Stimulated activated CD4-positive, alpha-beta T cell treated with anti-CD3 and anti-CD28 coated beads, Interleukin-15, amount 100 ng/mL, for 1 hour (primary cell): ENCODE results near the gene LGALS9B.
"Not testable (repeated sequence)": the region's sequence is repeated elsewhere in the genome, so short reads cannot be mapped to it uniquely, and the experiment has no call there.

Experiments used
- DNase-seq, 2 donors: peaks; one replicate each; pipeline ENCODE4 v3.0.0-alpha.2; 2020; ENCODE audit warnings: low read depth in 1 of 2, low spot score in 1 of 2

LGALS9B gene

GRCh38 chr17:20467447-20467846 lies at the start of gene LGALS9B:
LGALS9B (minus strand) TSS chr17:20467539; CDS start chr17:20467470, 69 bp downstream.
- not testable (repeated sequence) for DNase-seq

GRCh38 chr17:20516986-20517385 lies 49.6 kb upstream of the LGALS9B start:
- not testable (repeated sequence) for DNase-seq

GRCh38 chr17:20515099-20515498 lies 47.8 kb upstream of the LGALS9B start:
- DNase-seq: not testable (repeated sequence)

GRCh38 chr17:20513539-20513938 lies 46.2 kb upstream of the LGALS9B start:
- not testable (repeated sequence) for DNase-seq

- not testable (repeated sequence) for DNase-seq
Measured at GRCh38 chr17:20512378-20512777, 45.0 kb upstream of the LGALS9B start.

- DNase-seq: not testable (repeated sequence)
Measured at GRCh38 chr17:20511778-20512177, 44.4 kb upstream of the LGALS9B start.

GRCh38 chr17:20505333-20505732 lies 38.0 kb upstream of the LGALS9B start:
- DNase-seq: not testable (repeated sequence)

GRCh38 chr17:20504388-20505066 lies 37.2 kb upstream of the LGALS9B start:
- DNase-seq: not testable (repeated sequence)

- not testable (repeated sequence) for DNase-seq
Measured at GRCh38 chr17:20501896-20502295, 34.6 kb upstream of the LGALS9B start.

- not testable (repeated sequence) for DNase-seq
Measured at GRCh38 chr17:20500346-20500745, 33.0 kb upstream of the LGALS9B start.

- not testable (repeated sequence) for DNase-seq
Measured at GRCh38 chr17:20495420-20495819, 28.1 kb upstream of the LGALS9B start.

- not testable (repeated sequence) for DNase-seq
Measured at GRCh38 chr17:20494735-20495134, 27.4 kb upstream of the LGALS9B start.

- not testable (repeated sequence) for DNase-seq
Measured at GRCh38 chr17:20494147-20494546, 26.8 kb upstream of the LGALS9B start.

- not testable (repeated sequence) for DNase-seq
Measured at GRCh38 chr17:20492971-20493370, 25.6 kb upstream of the LGALS9B start.

- not testable (repeated sequence) for DNase-seq
Measured at GRCh38 chr17:20492099-20492498, 24.8 kb upstream of the LGALS9B start.

- not testable (repeated sequence) for DNase-seq
Measured at GRCh38 chr17:20484930-20485329, 17.6 kb upstream of the LGALS9B start.

- not testable (repeated sequence) for DNase-seq
Measured at GRCh38 chr17:20479889-20480591, 12.7 kb upstream of the LGALS9B start.

- not testable (repeated sequence) for DNase-seq
Measured at GRCh38 chr17:20477398-20478071, 10.2 kb upstream of the LGALS9B start.

- not testable (repeated sequence) for DNase-seq
Measured at GRCh38 chr17:20475137-20475831, 7.9 kb upstream of the LGALS9B start.

GRCh38 chr17:20474081-20474480 lies 6.7 kb upstream of the LGALS9B start:
- DNase-seq: not testable (repeated sequence)

GRCh38 chr17:20469946-20470345 lies 2.6 kb upstream of the LGALS9B start:
- DNase-seq: not testable (repeated sequence)
